Nephron (organoid): ENCODE data around the gene SMAD5.

ENCODE experiments used
- H3K27ac Mint-ChIP-seq, 3 experiments: 2 replicates each; pipeline ENCODE4 v1.8.0; 2020; ENCODE audit warnings: mixed read lengths in 3 of 3, mild to moderate bottlenecking in 2 of 3, moderate library complexity in 1 of 3
- H3K27me3 Mint-ChIP-seq: 2 replicates; pipeline ENCODE4 v1.8.0; 2021; ENCODE audit warnings: low read depth, mild to moderate bottlenecking, moderate library complexity, mixed read lengths
- H3K36me3 Mint-ChIP-seq: 2 replicates; pipeline ENCODE4 v1.8.0; 2020; ENCODE audit warnings: low read depth, mixed read lengths
- H3K4me1 Mint-ChIP-seq: 2 replicates; pipeline ENCODE4 v1.8.0; 2020; ENCODE audit warnings: mixed read lengths
- H3K4me3 Mint-ChIP-seq, 3 experiments: 2 replicates each; pipeline ENCODE4 v1.8.0; 2020; ENCODE audit warnings: mild to moderate bottlenecking in 3 of 3, mixed read lengths in 3 of 3, moderate library complexity in 2 of 3
- H3K9me3 Mint-ChIP-seq: 2 replicates; pipeline ENCODE4 v1.8.0; 2020; ENCODE audit warnings: mixed read lengths
- CTCF ChIP-seq, 3 experiments: fragments of 200-600 bp; sonication (generic); IDR thresholded peaks; one replicate each; pipeline ENCODE4 v1.5.0; 2021; ENCODE audit warnings: antibody characterized with exemption in 3 of 3; ENCODE audit not compliant: unreplicated experiment in 3 of 3

The SMAD5 gene

GRCh38 chr5:136205941-136206340, 73.3 kb downstream of the SMAD5 start:
- no peak overlapping the region for H3K27ac Mint-ChIP-seq
- H3K4me1 Mint-ChIP-seq, result peaks cover 5% of the 10 kb centered on the region
- H3K4me3 Mint-ChIP-seq, result no peak overlapping the region
- H3K36me3 Mint-ChIP-seq, result no peaks in the 10 kb centered on the region
- TF ChIP-seq CTCF (IDR thresholded peaks at IDR 0.05; ENCODE audit: unreplicated experiment in 3 of 3), result no peak
- H3K27me3 Mint-ChIP-seq, result peaks cover 13% of the 10 kb centered on the region
- H3K9me3 Mint-ChIP-seq, result no peaks in the 10 kb centered on the region

GRCh38 chr5:136206361-136206760, 73.7 kb downstream of the SMAD5 start:
- Mint-ChIP-seq H3K9me3 (no peaks in the 10 kb centered on the region), H3K4me1 (peaks cover 5% of the 10 kb centered on the region), H3K4me3 (no peak overlapping the region), H3K27ac (no peak overlapping the region), H3K27me3 (peaks cover 16% of the 10 kb centered on the region), H3K36me3 (no peaks in the 10 kb centered on the region)
- no peak for TF ChIP-seq CTCF (IDR thresholded peaks at IDR 0.05; ENCODE audit: unreplicated experiment in 3 of 3)

- peaks cover 20% of the 10 kb centered on the region for H3K27me3 Mint-ChIP-seq
- H3K9me3 Mint-ChIP-seq, result no peaks in the 10 kb centered on the region
- peaks cover 4% of the 10 kb centered on the region for H3K4me1 Mint-ChIP-seq
- H3K36me3 Mint-ChIP-seq, result no peaks in the 10 kb centered on the region
- TF ChIP-seq CTCF (IDR thresholded peaks at IDR 0.05; ENCODE audit: unreplicated experiment in 3 of 3), result no peak
- H3K4me3 Mint-ChIP-seq, result no peak overlapping the region
- H3K27ac Mint-ChIP-seq, result no peak overlapping the region
Measured at GRCh38 chr5:136207631-136208030, 75.0 kb downstream of the SMAD5 start.

- Mint-ChIP-seq H3K36me3 (no peaks in the 10 kb centered on the region), H3K9me3 (no peaks in the 10 kb centered on the region), H3K27ac (no peak overlapping the region), H3K4me1 (no peaks in the 10 kb centered on the region), H3K27me3 (peaks cover 17% of the 10 kb centered on the region), H3K4me3 (no peak overlapping the region)
- no peak for TF ChIP-seq CTCF (IDR thresholded peaks at IDR 0.05; ENCODE audit: unreplicated experiment in 3 of 3)
Measured at GRCh38 chr5:136208916-136209315, 76.3 kb downstream of the SMAD5 start.

GRCh38 chr5:136209346-136209910, 76.8 kb downstream of the SMAD5 start:
- TF ChIP-seq CTCF (IDR thresholded peaks at IDR 0.05; ENCODE audit: unreplicated experiment in 3 of 3), result no peak
- Mint-ChIP-seq H3K9me3 (no peaks in the 10 kb centered on the region), H3K36me3 (no peaks in the 10 kb centered on the region), H3K27ac (no peak overlapping the region), H3K27me3 (peaks cover 18% of the 10 kb centered on the region), H3K4me3 (no peak overlapping the region), H3K4me1 (no peaks in the 10 kb centered on the region)

GRCh38 chr5:136210259-136210658, 77.6 kb downstream of the SMAD5 start:
- TF ChIP-seq CTCF (IDR thresholded peaks at IDR 0.05; ENCODE audit: unreplicated experiment in 3 of 3), result no peak
- Mint-ChIP-seq H3K27me3 (peaks cover 20% of the 10 kb centered on the region), H3K4me3 (no peak overlapping the region), H3K4me1 (no peaks in the 10 kb centered on the region), H3K36me3 (no peaks in the 10 kb centered on the region), H3K27ac (no peak overlapping the region), H3K9me3 (no peaks in the 10 kb centered on the region)
